Glutamatergic neuron (in vitro differentiated cells): ENCODE data around the gene SLC25A26. TPM values are rescaled to one million over a fixed set of nuclear protein-coding genes. Genes with fewer than 3 reads are reported as not detected.

ENCODE experiments used
- DNase-seq: peaks from one replicate; pipeline ENCODE4 v3.0.0; 2022
- H3K27ac Mint-ChIP-seq: one replicate; pipeline ENCODE4 v1.8.0; 2020; ENCODE audit warnings: mild to moderate bottlenecking, mixed read lengths, inconsistent platforms; ENCODE audit not compliant: unreplicated experiment
- H3K27me3 Mint-ChIP-seq: one replicate; pipeline ENCODE4 v1.8.0; 2020; ENCODE audit warnings: mild to moderate bottlenecking, moderate library complexity, mixed read lengths, inconsistent platforms; ENCODE audit not compliant: unreplicated experiment
- H3K36me3 Mint-ChIP-seq: one replicate; pipeline ENCODE4 v1.8.0; 2020; ENCODE audit warnings: mild to moderate bottlenecking, mixed read lengths, inconsistent platforms; ENCODE audit not compliant: unreplicated experiment
- H3K4me1 Mint-ChIP-seq: one replicate; pipeline ENCODE4 v1.8.0; 2020; ENCODE audit warnings: mild to moderate bottlenecking, low read depth, mixed read lengths, inconsistent platforms; ENCODE audit not compliant: unreplicated experiment
- H3K4me3 Mint-ChIP-seq: one replicate; pipeline ENCODE4 v1.8.0; 2020; ENCODE audit warnings: mild to moderate bottlenecking, mixed read lengths, inconsistent platforms; ENCODE audit not compliant: unreplicated experiment
- H3K9me3 Mint-ChIP-seq: one replicate; pipeline ENCODE4 v1.8.0; 2020; ENCODE audit warnings: mild to moderate bottlenecking, moderate library complexity, mixed read lengths, inconsistent platforms; ENCODE audit not compliant: unreplicated experiment
- CTCF ChIP-seq: fragments of 200-600 bp; sonication (generic); IDR thresholded peaks from one replicate; pipeline ENCODE4 v1.5.0; 2021; ENCODE audit not compliant: partially characterized antibody, unreplicated experiment
- total RNA-seq: library from RNA; stranded (reverse); fragmentation: NEBNext Ultra II Directional; extraction: Animal tissue kit (Norgen Biotek cat#: 25700); gene quantifications from one replicate; pipeline ENCODE4 v1.2.1, GENCODE V29; 2021; ENCODE audit not compliant: unreplicated experiment

The SLC25A26 gene
- total RNA-seq, 1 donor from 2014 or later: 12.7 TPM

- Mint-ChIP-seq H3K27me3 (peaks cover 13% of the 10 kb centered on the region), H3K9me3 (peaks cover 15% of the 10 kb centered on the region), H3K36me3 (peaks cover 7% of the 10 kb centered on the region), H3K4me3 (no peak overlapping the region), H3K27ac (peak overlapping the region; percentile 91), H3K4me1 (peaks cover 34% of the 10 kb centered on the region)
- DNase-seq: no peak
- no peak for TF ChIP-seq CTCF
Measured at GRCh38 chr3:66399529-66400232, 178.9 kb downstream of the SLC25A26 start.

GRCh38 chr3:66400411-66401156, 179.8 kb downstream of the SLC25A26 start:
- H3K4me3 Mint-ChIP-seq: no peak overlapping the region

GRCh38 chr3:66401157-66401550, 180.4 kb downstream of the SLC25A26 start:
- no peak overlapping the region for H3K4me3 Mint-ChIP-seq
- no peak for DNase-seq
- H3K27me3 Mint-ChIP-seq: peaks cover 16% of the 10 kb centered on the region
- peaks cover 19% of the 10 kb centered on the region for H3K9me3 Mint-ChIP-seq
- H3K4me1 Mint-ChIP-seq: peaks cover 38% of the 10 kb centered on the region
- H3K36me3 Mint-ChIP-seq: peaks cover 7% of the 10 kb centered on the region
- H3K27ac Mint-ChIP-seq: peak overlapping the region; percentile 74
- TF ChIP-seq CTCF: no peak

More at GRCh38 chr3:66400411-66401156, 179.8 kb downstream of the SLC25A26 start:
- H3K4me1 Mint-ChIP-seq: peaks cover 38% of the 10 kb centered on the region
- no peak for TF ChIP-seq CTCF
- H3K9me3 Mint-ChIP-seq: peaks cover 19% of the 10 kb centered on the region
- H3K36me3 Mint-ChIP-seq: peaks cover 7% of the 10 kb centered on the region
- H3K27me3 Mint-ChIP-seq: peaks cover 16% of the 10 kb centered on the region
- DNase-seq: peak; percentile 39
- no peak overlapping the region for H3K27ac Mint-ChIP-seq

GRCh38 chr3:66401675-66402491, 181.1 kb downstream of the SLC25A26 start:
- TF ChIP-seq CTCF: no peak
- Mint-ChIP-seq H3K36me3 (no peaks in the 10 kb centered on the region), H3K27ac (no peak overlapping the region), H3K4me3 (no peak overlapping the region), H3K9me3 (peaks cover 19% of the 10 kb centered on the region), H3K4me1 (peaks cover 38% of the 10 kb centered on the region), H3K27me3 (peaks cover 16% of the 10 kb centered on the region)
- no peak for DNase-seq
